PC-3 (cell line): ENCODE data around the gene FBXW2.

Source experiments
- EZH2 ChIP-seq: fragments of 300-600 bp; sonication (generic); IDR thresholded peaks from one replicate; pipeline ENCODE4 v1.6.1; 2017; ENCODE audit warnings: antibody characterized with exemption, mild to moderate bottlenecking, low read length; ENCODE audit not compliant: unreplicated experiment
- EZH2phosphoT487 ChIP-seq: fragments of 300-600 bp; sonication (generic); IDR thresholded peaks from 2 replicates; pipeline ENCODE4 v1.6.1; 2018; ENCODE audit warnings: mild to moderate bottlenecking, antibody characterized with exemption, low read length, borderline replicate concordance
- TF ChIP-seq, protein P1 (sequence below): fragments of 300-600 bp; sonication (generic); conservative IDR thresholded peaks from 2 replicates; pipeline ENCODE4 v1.5.1; 2017; ENCODE audit warnings: antibody characterized with exemption, low read depth, mild to moderate bottlenecking, low read length

DNA sequence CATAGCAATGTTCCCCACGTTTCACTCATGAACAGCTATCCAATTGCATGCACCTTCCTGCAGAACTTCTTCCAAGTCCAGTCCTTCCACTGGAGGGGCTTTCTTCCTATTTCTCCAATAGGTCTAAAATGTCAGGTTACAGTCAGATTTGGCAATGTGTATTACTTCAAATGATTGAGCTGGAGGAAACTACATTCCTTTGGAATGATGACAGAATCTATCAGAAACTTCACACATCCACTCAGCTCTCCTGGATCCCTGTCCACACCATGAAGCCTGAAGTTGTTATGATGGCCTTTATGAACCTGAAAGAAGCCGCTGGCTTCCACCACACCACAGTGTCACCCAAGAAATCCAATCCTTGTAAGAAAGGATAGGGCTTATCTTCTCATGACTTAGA lies 32.2 kb downstream of the FBXW2 start:
- TF ChIP-seq, protein P1, sequence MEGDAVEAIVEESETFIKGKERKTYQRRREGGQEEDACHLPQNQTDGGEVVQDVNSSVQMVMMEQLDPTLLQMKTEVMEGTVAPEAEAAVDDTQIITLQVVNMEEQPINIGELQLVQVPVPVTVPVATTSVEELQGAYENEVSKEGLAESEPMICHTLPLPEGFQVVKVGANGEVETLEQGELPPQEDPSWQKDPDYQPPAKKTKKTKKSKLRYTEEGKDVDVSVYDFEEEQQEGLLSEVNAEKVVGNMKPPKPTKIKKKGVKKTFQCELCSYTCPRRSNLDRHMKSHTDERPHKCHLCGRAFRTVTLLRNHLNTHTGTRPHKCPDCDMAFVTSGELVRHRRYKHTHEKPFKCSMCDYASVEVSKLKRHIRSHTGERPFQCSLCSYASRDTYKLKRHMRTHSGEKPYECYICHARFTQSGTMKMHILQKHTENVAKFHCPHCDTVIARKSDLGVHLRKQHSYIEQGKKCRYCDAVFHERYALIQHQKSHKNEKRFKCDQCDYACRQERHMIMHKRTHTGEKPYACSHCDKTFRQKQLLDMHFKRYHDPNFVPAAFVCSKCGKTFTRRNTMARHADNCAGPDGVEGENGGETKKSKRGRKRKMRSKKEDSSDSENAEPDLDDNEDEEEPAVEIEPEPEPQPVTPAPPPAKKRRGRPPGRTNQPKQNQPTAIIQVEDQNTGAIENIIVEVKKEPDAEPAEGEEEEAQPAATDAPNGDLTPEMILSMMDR: no peak
- TF ChIP-seq EZH2 (no peak), EZH2phosphoT487 (no peak)
